GM12878 (cell line): ENCODE data around the gene TNP2. TPM values are rescaled to one million over a fixed set of nuclear protein-coding genes. Genes with fewer than 3 reads are reported as not detected.

Experiments used
- ATAC-seq: fragments of 200-7000 bp; cut with Tn5 transposase; 3 replicates; pipeline ENCODE4 v1.9.1; 2020; ENCODE audit warnings: mild to moderate bottlenecking, moderate library complexity
- BruUV-seq: library from RNA; stranded (reverse); fragments of 400-500 nt; replicated peaks from 2 replicates; lab custom pipeline; 2021; lab: Mats Ljungman, UMichigan
- CTCF ChIA-PET: fragments of 300-600 bp; sonication (Branson Sonifier 250); formaldehyde crosslinking; extraction: SDS; loops from one replicate; lab custom pipeline; 2021; ENCODE audit warnings: inconsistent platforms; lab: Yijun Ruan, JAX
- POLR2A ChIA-PET: fragments of 350-600 bp; formaldehyde crosslinking; extraction: SDS; loops from one replicate; lab custom pipeline; 2021; ENCODE audit warnings: inconsistent platforms; lab: Charles Lee
- RAD21 ChIA-PET: fragments of 300-600 bp; sonication (Branson Sonifier 250); formaldehyde crosslinking; loops from one replicate; lab custom pipeline; 2023; ENCODE audit warnings: antibody characterized with exemption; ENCODE audit not compliant: unreplicated experiment; lab: Charles Lee
- SMC1A ChIA-PET: fragments of 300-600 bp; sonication (Branson Sonifier 250); formaldehyde crosslinking; loops from one replicate; lab custom pipeline; 2023; ENCODE audit not compliant: unreplicated experiment, uncharacterized antibody; lab: Charles Lee
- DNase-seq: peaks from one replicate; pipeline ENCODE4 v3.0.0-alpha.2; 2011; ENCODE audit warnings: low read depth, low spot score
- FAIRE-seq: peaks from 3 replicates; lab custom pipeline; 2011; peaks lifted over from hg19 to GRCh38; lab: Jason Lieb, UNC
- H2AFZ ChIP-seq: 2 replicates; pipeline ENCODE4 v1.6.0; 2011; ENCODE audit warnings: low read depth, low read length, control low read depth; ENCODE audit not compliant: control insufficient read depth
- H3K27ac ChIP-seq: 2 replicates; pipeline ENCODE4 v1.5.1; 2011; ENCODE audit warnings: control low read depth; ENCODE audit not compliant: control insufficient read depth, insufficient read depth
- H3K27me3 ChIP-seq, 2 experiments: replicated peaks in 1 of 2; 2 replicates each; pipeline versions ENCODE4 v1.6.0 to v1.6.1; 2011; ENCODE audit warnings: low read length in 1 of 2; ENCODE audit not compliant: control insufficient read depth in 2 of 2, insufficient read depth in 2 of 2
- H3K36me3 ChIP-seq, 2 experiments: 2 replicates each; pipeline ENCODE4 v1.5.1; 2011; ENCODE audit warnings: low read length in 1 of 2; ENCODE audit not compliant: control insufficient read depth in 2 of 2, insufficient read depth in 2 of 2
- H3K4me1 ChIP-seq: 2 replicates; pipeline ENCODE4 v1.6.1; 2011; ENCODE audit warnings: mild to moderate bottlenecking, low read length, moderate library complexity, mixed read lengths; ENCODE audit not compliant: control insufficient read depth, insufficient read depth
- H3K4me2 ChIP-seq: 2 replicates; pipeline ENCODE4 v1.6.0; 2011; ENCODE audit warnings: control low read depth; ENCODE audit not compliant: control insufficient read depth, insufficient read depth
- H3K4me3 ChIP-seq: fragments of 200-600 bp; sonication (generic); 2 replicates; pipeline ENCODE4 v1.5.1; 2016
- H3K79me2 ChIP-seq: 2 replicates; pipeline ENCODE4 v1.6.0; 2011; ENCODE audit warnings: low read length; ENCODE audit not compliant: control insufficient read depth, insufficient read depth
- H3K9ac ChIP-seq: 2 replicates; pipeline ENCODE4 v1.8.0; 2011; ENCODE audit warnings: low read length, control low read depth, mixed read lengths; ENCODE audit not compliant: control insufficient read depth, insufficient read depth
- H3K9me3 ChIP-seq: replicated peaks from 3 replicates; pipeline ENCODE4 v1.5.1; 2011; ENCODE audit warnings: mild to moderate bottlenecking, low read length; ENCODE audit not compliant: control insufficient read depth, insufficient read depth
- H4K20me1 ChIP-seq: 2 replicates; pipeline ENCODE4 v1.6.0; 2011; ENCODE audit not compliant: control insufficient read depth, insufficient read depth
- CHD1 ChIP-seq: IDR thresholded peaks from 2 replicates; pipeline ENCODE4 v1.6.1; 2012; ENCODE audit warnings: low read depth, low read length, improper control_type of control experiment
- JUNB ChIP-seq: IDR thresholded peaks from 2 replicates; pipeline ENCODE4 v1.6.1; 2016; ENCODE audit warnings: antibody characterized with exemption, mild to moderate bottlenecking
- KAT2A ChIP-seq: conservative IDR thresholded peaks from 2 replicates; pipeline ENCODE4 v1.6.1; 2011; ENCODE audit warnings: low read depth, low read length; ENCODE audit not compliant: control insufficient read depth
- MTA2 ChIP-seq: fragments of 450-650 bp; IDR thresholded peaks from 2 replicates; pipeline ENCODE4 v1.6.1; 2016; ENCODE audit warnings: low read depth, mild to moderate bottlenecking, moderate library complexity
- NR2C2 ChIP-seq: IDR thresholded peaks from 2 replicates; pipeline ENCODE4 v1.6.1; 2011; ENCODE audit warnings: borderline replicate concordance, low read depth; ENCODE audit not compliant: control insufficient read depth, insufficient read length
- STAT1 ChIP-seq: fragments of 450-650 bp; conservative IDR thresholded peaks from 2 replicates; pipeline ENCODE4 v1.6.1; 2014; ENCODE audit warnings: antibody characterized with exemption, mild to moderate bottlenecking
- ZBTB4 ChIP-seq: fragments of 450-650 bp; formaldehyde crosslinking; IDR thresholded peaks from 2 replicates; pipeline ENCODE4 v1.4.0; 2022; ENCODE audit warnings: mild to moderate bottlenecking, moderate library complexity
- WGBS: methylation state at CpG from one replicate; pipeline ENCODE4 v1.1.6; 2016; ENCODE audit warnings: low lambda C conversion rate; ENCODE audit not compliant: insufficient replicate concordance, insufficient coverage; ENCODE audit errors: missing lambda C conversion rate; 5-methylcytosine and 5-hydroxymethylcytosine counted together
- in situ Hi-C: fragments of 300-500 bp; cut with MboI; formaldehyde crosslinking; loops from 9 replicates; pipeline ENCODE4 v1.14.3; 2018; ENCODE audit warnings: mixed read lengths
- intact Hi-C: fragments of 100-400 bp; cut with micrococcal nuclease; formaldehyde crosslinking; loops from one replicate; pipeline ENCODE4 v1.14.2; 2022; ENCODE audit not compliant: unreplicated experiment
- polyA plus RNA-seq, 11 experiments: library from polyadenylated mRNA; depleted of rRNA in 4 of 11; unstranded in 6 of 11; stranded (reverse) in 5 of 11; fragments of >200 nt; fragmentation: Nextera tagmentation in 4 of 11; fragmentation: Illumina TruSeq in 1 of 11; extraction: Ambion mirVana in 4 of 11; extraction: Trizol in 1 of 11; gene quantifications; 1 replicate in 1 of 11; 2 replicates in 10 of 11; pipeline versions ENCODE4 v1.2.1 to v1.2.3, GENCODE V29; 2011 to 2016; ENCODE audit warnings: inconsistent platforms in 2 of 11, missing spikeins in 2 of 11, low read depth in 1 of 11
- total RNA-seq, 4 experiments: library from RNA; depleted of rRNA in 3 of 4; stranded (reverse); fragments of >200 nt in 3 of 4; fragmentation: Illumina TruSeq in 1 of 4; extraction: Trizol in 1 of 4; gene quantifications; 2 replicates each; pipeline versions ENCODE4 v1.2.1 to v1.2.3, GENCODE V29; 2013 to 2021
- TF ChIP-seq, protein P1 (sequence below), 3 experiments: IDR thresholded peaks in 2 of 3; conservative IDR thresholded peaks in 1 of 3; 2 replicates each; pipeline ENCODE4 v1.5.1; 2011; ENCODE audit warnings: low read depth in 3 of 3, low read length in 3 of 3, mild to moderate bottlenecking in 3 of 3, control low read depth in 2 of 3, moderate library complexity in 2 of 3, inconsistent platforms in 1 of 3, mixed read lengths in 1 of 3; ENCODE audit not compliant: control insufficient read depth in 2 of 3, insufficient read depth in 1 of 3; ENCODE audit errors: extremely low read depth in 1 of 3
- TF ChIP-seq, protein P2 (sequence below): fragments of 450-650 bp; IDR thresholded peaks from 2 replicates; pipeline ENCODE4 v1.6.1; 2017; ENCODE audit warnings: mild to moderate bottlenecking

TNP2 gene
- total and polyA plus RNA-seq, 10 of the 15 experiments (the other 5 are each of a cell fraction or from before 2014, with no cell fraction given): not detected

GRCh38 chr16:11245988-11246387 lies 23.1 kb downstream of the TNP2 start:
- 0 out of 2 replicates have a peak, but pooled peaks have one; percentile 13 for TF ChIP-seq MTA2
- TF ChIP-seq CHD1: no peak
- TF ChIP-seq KAT2A: no peak
- TF ChIP-seq JUNB: peak; percentile 32
- ATAC-seq (peak; percentile 61), FAIRE-seq (no peak), DNase-seq (no peak)
- Histone ChIP-seq H3K27ac (no peak overlapping the region), H3K79me2 (no peaks in the 10 kb centered on the region), H3K36me3 (no peaks in the 10 kb centered on the region), H3K4me1 (peaks cover 10% of the 10 kb centered on the region), H2AFZ (no peak overlapping the region), H4K20me1 (no peaks in the 10 kb centered on the region), H3K9me3 (no peaks in the 10 kb centered on the region; the same call in 2 of the 3 replicates), H3K27me3 (no peaks in the 10 kb centered on the region), H3K9ac (no peak overlapping the region), H3K4me2 (no peak overlapping the region), H3K4me3 (no peak overlapping the region)
- intact Hi-C loops: no loop called here
- RAD21 ChIA-PET: interaction anchor here (0.6 to 3.3 kb wide), 6 partner anchors 10 to 54 kb away, joined by 3 to 13 read pairs (median 4); partner anchors contain the start of gene SOCS1
- in situ Hi-C loops: no loop called here
- POLR2A ChIA-PET: interaction anchor here (1.4 kb wide), 1 partner anchor 10 kb away, joined by 6 read pairs; no protein-coding TSS in a partner anchor
- CTCF ChIA-PET: interaction anchor here (1.2 kb wide), 1 partner anchor 13 kb away, joined by 4 read pairs; no protein-coding TSS in a partner anchor
- no TSS peak for BruUV-seq
- SMC1A ChIA-PET: interaction anchor here (1.0 to 3.3 kb wide), 8 partner anchors 9 to 282 kb away, joined by 3 to 15 read pairs (median 4); no protein-coding TSS in a partner anchor

- Histone ChIP-seq H3K4me3 (no peak overlapping the region), H3K4me2 (no peak overlapping the region), H3K36me3 (no peaks in the 10 kb centered on the region), H3K4me1 (peaks cover 12% of the 10 kb centered on the region), H3K27me3 (no peaks in the 10 kb centered on the region), H4K20me1 (no peaks in the 10 kb centered on the region), H3K9me3 (no peaks in the 10 kb centered on the region; the same call in 2 of the 3 replicates), H3K9ac (no peak overlapping the region), H3K79me2 (no peaks in the 10 kb centered on the region), H3K27ac (no peak overlapping the region), H2AFZ (no peak overlapping the region)
- ChIA-PET CTCF (no interaction called here), SMC1A (interaction anchor here (1.0 to 3.3 kb wide), 7 partner anchors 8 to 281 kb away, joined by 3 to 15 read pairs (median 4); no protein-coding TSS in a partner anchor), POLR2A (interaction anchor here (0.6 to 1.4 kb wide), 2 partner anchors 9 to 344 kb away, joined by 4 to 6 read pairs; no protein-coding TSS in a partner anchor), RAD21 (interaction anchor here (0.6 to 3.3 kb wide), 4 partner anchors 20 to 55 kb away, joined by 3 to 13 read pairs (median 5); no protein-coding TSS in a partner anchor)
- 72% methylated on average over 5 of the region's 5 CpGs for WGBS
- intact Hi-C loops (no loop called here), in situ Hi-C loops (no loop called here)
- no TSS peak for BruUV-seq
- ATAC-seq: no peak
- DNase-seq: no peak
- no peak for FAIRE-seq
- TF ChIP-seq STAT1 (no peak), ZBTB4 (CRISPR knock-in tag) (no peak), NR2C2 (no peak)
- TF ChIP-seq, protein P1, sequence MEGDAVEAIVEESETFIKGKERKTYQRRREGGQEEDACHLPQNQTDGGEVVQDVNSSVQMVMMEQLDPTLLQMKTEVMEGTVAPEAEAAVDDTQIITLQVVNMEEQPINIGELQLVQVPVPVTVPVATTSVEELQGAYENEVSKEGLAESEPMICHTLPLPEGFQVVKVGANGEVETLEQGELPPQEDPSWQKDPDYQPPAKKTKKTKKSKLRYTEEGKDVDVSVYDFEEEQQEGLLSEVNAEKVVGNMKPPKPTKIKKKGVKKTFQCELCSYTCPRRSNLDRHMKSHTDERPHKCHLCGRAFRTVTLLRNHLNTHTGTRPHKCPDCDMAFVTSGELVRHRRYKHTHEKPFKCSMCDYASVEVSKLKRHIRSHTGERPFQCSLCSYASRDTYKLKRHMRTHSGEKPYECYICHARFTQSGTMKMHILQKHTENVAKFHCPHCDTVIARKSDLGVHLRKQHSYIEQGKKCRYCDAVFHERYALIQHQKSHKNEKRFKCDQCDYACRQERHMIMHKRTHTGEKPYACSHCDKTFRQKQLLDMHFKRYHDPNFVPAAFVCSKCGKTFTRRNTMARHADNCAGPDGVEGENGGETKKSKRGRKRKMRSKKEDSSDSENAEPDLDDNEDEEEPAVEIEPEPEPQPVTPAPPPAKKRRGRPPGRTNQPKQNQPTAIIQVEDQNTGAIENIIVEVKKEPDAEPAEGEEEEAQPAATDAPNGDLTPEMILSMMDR (IDR thresholded peaks at IDR 0.05 in 2 of 3, conservative IDR thresholded peaks at IDR 0.05 in 1 of 3; ENCODE audit: control insufficient read depth in 2 of 3, extremely low read depth in 1 of 3, insufficient read depth in 1 of 3, low read depth in 3 of 3, low read length in 3 of 3): no peak
- TF ChIP-seq, protein P2, sequence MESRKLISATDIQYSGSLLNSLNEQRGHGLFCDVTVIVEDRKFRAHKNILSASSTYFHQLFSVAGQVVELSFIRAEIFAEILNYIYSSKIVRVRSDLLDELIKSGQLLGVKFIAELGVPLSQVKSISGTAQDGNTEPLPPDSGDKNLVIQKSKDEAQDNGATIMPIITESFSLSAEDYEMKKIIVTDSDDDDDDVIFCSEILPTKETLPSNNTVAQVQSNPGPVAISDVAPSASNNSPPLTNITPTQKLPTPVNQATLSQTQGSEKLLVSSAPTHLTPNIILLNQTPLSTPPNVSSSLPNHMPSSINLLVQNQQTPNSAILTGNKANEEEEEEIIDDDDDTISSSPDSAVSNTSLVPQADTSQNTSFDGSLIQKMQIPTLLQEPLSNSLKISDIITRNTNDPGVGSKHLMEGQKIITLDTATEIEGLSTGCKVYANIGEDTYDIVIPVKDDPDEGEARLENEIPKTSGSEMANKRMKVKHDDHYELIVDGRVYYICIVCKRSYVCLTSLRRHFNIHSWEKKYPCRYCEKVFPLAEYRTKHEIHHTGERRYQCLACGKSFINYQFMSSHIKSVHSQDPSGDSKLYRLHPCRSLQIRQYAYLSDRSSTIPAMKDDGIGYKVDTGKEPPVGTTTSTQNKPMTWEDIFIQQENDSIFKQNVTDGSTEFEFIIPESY: no peak
Observed at GRCh38 chr16:11245222-11245737, 23.8 kb downstream of the TNP2 start.
